Measurements from ENCODE around the gene STAB1.

STAB1 gene

DNA sequence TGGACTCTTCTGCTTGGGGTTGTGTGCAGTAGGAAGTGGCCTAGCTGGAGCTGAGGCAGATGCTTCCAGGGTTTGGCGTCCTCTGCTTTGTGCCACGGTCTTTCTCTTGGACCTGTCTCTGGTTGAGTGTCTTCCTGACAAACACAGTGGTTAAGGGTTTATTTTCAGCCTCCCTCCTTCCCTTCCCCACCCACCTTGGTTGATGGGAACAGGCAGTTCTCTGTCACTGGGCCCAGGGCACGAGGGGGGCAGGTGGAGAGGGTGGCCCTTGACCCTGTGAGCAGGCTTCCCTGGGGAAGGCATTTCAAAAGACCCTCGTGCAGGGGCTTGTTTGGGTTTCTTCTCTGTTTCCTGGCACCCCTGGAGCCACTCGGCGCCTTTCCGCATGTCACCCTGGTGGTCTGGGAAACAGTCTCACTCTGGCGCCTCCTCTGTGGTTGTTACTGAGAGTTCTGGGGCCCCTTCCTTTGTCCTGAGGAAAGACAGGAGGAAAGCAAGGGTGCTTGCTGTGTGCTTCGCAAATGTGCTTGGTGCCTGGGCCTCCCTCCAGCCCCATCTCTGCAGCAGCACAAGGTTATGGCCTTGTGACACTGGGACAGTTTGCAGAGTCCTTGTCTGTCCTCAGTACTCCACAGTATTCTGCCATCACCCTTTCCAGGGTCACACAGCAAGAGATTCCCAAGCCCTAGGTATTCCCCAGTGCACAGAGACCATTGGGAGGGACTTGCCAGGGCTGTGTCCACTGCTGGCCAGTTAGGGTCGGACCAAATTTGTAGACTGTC is 10.3 kb upstream of the STAB1 start:
- no peak for DNase-seq

- no peak for DNase-seq
Observed at GRCh38 chr3:52487050-52487787, 7.9 kb upstream of the STAB1 start.

- no peak for DNase-seq
Observed at GRCh38 chr3:52487788-52488691, 7.1 kb upstream of the STAB1 start.

- DNase-seq, result no peak
Observed at GRCh38 chr3:52488746-52489145, 6.4 kb upstream of the STAB1 start.

- DNase-seq, result no peak
Observed at GRCh38 chr3:52489453-52489852, 5.7 kb upstream of the STAB1 start.

DNA sequence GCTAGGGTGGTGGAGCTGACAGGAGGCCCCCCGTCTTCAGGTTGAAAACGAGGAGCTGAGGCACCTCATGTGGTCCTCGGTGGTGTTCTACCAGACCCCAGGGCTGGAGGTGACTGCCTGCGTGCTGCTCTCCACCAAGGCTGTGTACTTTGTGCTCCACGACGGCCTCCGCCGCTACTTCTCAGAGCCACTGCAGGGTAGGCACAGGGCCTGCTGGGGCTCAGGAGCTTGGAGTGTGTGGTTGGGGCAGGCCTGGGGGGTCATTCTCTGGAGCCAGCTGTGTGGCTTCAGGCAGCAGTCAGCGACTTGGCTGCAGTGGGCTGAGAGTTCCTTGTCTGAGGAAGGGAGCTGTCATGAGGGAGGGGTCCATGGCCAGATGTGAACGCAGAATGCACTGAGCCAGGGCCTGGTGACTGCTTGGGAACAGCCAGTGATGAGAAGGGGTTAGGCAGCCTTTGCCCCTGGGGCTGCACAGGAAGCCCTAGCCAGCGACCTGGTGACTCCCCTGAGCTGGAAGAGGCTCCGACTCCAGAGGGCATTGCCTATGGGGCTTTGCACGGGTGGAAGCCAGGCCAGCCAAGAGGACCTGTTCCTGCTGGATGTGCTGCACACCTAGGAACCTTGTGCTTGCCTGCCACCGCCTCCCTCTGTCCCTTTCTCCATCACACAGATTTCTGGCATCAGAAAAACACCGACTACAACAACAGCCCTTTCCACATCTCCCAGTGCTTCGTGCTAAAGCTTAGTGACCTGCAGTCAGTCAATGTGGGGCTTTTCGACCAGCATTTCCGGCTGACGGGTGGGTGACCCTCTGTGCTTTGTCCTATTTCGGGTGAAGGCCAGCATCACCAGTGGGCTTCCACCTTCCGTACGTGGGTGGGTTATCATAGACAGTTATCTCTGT is 4.9 kb upstream of the STAB1 start:
- DNase-seq, result no peak

GRCh38 chr3:52490939-52491526 is 4.1 kb upstream of the STAB1 start:
- no peak for DNase-seq

DNA sequence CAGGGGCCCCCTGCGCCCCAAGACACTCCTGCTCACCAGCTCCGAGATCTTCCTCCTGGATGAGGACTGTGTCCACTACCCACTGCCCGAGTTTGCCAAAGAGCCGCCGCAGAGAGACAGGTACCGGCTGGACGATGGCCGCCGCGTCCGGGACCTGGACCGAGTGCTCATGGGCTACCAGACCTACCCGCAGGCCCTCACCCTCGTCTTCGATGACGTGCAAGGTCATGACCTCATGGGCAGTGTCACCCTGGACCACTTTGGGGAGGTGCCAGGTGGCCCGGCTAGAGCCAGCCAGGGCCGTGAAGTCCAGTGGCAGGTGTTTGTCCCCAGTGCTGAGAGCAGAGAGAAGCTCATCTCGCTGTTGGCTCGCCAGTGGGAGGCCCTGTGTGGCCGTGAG is 3.1 kb upstream of the STAB1 start:
- DNase-seq, result no peak

DNA sequence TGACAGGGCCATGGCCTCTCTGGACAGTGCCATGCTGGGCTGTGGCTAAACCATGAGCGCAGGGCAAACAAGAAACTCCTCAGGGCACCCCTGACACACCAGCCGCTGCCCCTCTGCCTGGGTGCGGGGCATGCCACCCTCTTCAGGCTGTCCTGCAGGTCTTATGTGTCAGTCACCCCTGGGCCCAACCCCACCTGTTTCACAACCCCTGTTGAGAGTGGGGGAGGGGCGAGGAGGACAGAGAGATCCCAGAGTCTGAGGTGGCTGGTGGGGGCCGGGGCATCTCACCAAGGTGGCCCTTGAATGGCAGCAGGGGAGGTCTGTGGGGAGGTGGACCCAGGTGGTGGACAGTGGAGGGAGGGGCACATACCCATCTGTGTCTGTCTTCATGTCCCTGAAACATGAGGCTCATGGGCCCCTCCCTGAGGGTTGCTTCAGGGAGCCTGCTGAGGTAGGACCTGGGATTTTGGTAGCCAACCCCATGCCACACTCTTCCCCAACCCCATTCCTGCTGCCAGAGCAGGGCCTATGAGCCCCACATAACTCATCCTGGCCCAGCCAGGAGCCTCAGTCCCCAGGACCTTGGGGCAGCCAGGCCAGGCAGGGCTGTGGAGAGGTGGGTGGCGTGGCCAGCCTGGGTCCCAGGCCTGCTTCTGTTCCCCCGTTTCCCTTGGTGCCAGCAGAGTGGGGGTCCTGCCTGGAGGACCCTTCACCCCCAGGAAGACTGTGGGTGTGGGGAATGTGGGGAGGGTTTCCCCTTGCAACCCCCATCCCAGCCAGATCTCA is 1.7 kb upstream of the STAB1 start:
- no peak for DNase-seq

- DNase-seq, result no peak
Observed at GRCh38 chr3:52494445-52494844, 693 bp upstream of the STAB1 start.

DNA sequence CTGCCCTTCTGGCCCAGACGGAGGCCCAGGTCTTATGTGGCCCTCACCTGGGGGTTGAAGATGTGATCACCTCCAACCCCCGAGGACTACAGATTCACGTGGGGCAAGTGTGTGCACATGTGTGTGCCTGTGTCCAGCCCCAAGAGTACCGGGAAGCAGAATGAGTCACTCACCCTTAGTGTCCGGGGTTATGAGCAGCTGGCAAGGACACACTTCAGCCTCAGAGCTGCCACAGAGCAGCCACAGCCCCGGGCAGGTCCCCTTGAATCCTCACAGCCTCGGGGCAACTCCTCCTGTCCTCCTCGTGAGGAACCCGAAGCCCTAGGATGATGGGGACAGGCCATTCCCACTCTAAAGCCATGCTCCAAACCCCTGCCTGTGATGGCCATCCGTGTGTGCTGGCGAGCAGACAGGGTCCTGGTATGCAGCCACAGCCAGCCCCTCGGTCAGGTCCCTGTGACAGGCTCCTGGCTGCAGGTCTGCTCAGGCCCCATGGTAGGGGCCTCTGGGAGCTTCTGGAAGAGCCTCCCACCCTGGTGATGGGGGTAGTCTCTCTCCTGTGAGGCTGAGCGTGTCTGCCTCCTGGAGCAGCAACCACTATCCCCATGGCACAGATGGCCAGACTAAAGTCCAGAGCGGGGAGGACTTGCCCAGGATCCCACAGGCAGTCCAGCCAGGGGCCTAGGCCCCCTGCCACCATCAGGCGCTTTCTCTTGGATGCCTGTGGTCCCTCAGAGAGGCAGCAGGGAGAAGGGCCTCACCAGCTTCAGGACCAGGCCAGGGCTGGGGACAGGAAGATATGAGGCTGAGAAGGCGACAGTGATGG is 852 bp downstream of the STAB1 start:
- DNase-seq, result no peak

- DNase-seq, result no peak
Observed at GRCh38 chr3:52498137-52499054, 3.3 kb downstream of the STAB1 start.

DNA sequence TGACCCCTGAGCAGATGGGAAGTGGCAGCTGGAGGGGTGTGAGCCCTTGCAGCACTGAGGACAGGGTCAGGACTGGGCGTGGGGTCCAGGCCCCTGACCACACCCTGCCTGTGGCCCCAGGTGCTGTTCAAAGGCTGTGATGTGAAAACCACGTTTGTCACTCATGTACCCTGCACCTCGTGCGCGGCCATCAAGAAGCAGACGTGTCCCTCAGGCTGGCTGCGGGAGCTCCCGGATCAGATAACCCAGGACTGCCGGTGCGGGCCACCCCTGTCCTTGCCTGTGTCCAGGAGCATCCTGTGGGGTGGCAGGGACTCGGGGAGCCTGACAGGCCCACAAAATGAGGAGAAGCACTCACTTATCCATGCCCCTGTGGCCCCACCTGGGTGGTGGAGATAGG is 5.9 kb downstream of the STAB1 start:
- DNase-seq, result no peak

GRCh38 chr3:52502001-52502400 is 6.9 kb downstream of the STAB1 start:
- DNase-seq, result no peak

DNA sequence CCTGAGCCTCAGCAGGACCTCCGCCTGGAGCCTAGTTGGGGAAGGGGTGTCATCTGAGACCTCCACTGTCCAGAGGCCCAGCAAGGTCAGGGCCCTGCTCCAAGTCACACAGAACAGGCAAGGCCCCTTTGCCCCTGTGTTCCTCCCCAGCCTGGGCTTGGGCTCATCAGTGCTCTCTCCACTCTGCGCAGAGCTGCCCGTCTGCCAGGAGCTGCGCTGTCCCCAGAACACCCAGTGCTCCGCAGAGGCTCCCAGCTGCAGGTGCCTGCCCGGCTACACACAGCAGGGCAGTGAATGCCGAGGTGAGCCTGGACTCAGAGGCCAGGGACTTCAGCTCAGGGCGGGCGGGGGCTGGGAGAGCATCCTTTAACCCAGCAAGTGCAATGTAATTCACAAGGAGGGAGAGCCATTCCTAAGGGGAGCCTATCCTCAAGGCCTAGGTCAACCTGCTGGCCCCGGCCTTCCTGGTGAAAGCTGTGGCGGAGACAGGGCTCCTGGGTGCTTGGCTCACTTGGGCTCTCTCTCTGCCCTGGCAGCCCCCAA is 7.7 kb downstream of the STAB1 start:
- DNase-seq, result no peak

DNA sequence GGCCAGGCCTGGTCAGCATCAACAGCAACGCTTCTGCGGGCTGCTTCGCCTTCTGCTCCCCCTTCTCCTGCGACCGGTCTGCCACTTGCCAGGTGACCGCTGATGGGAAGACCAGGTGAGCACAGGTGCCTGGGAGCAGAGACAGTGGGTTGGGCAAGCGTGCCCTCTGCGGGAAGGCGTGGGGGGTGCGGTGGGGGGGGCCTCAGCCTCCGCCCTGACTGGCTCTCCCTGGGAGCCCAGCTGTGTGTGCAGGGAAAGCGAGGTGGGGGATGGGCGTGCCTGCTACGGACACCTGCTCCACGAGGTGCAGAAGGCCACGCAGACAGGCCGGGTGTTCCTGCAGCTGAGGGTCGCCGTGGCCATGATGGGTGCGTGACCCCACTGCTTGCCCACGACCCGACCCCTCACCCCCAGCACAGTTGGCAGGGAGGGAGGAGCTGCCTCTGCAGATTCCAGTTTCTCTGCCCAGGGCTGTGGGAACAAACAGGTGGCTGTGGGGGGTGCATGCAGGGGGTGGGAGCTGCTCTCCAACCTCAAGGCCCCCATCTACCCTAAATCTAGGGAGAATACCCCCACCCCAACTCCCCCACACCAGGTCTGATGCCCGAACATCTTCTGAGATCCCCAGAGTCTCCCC is 8.8 kb downstream of the STAB1 start:
- DNase-seq, result no peak

DNA sequence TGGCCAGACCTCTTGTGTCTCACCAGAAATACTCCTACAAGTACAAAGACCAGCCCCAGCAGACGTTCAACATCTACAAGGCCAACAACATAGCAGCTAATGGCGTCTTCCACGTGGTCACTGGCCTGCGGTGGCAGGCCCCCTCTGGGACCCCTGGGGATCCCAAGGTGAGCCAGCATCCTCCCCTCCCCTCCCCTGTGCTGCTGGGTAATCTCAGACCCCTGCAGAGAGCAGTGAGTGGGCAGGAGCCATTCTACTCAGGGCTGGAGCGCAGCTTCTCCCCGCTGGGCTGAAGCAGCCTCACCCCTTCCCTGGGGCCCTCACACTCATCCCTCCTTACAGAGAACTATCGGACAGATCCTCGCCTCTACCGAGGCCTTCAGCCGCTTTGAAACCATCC is 9.8 kb downstream of the STAB1 start:
- DNase-seq, result no peak
